Medulla oblongata (tissue), 1 donor: ENCODE measurements around the gene GNB1L.
"Not testable (repeated sequence)": the region's sequence is repeated elsewhere in the genome, so short reads cannot be mapped to it uniquely, and the experiment has no call there.

Experiments
- DNase-seq: peaks from one replicate; pipeline ENCODE4 v3.0.0-alpha.2; 2015; ENCODE audit errors: extremely low spot score

GNB1L gene

DNA sequence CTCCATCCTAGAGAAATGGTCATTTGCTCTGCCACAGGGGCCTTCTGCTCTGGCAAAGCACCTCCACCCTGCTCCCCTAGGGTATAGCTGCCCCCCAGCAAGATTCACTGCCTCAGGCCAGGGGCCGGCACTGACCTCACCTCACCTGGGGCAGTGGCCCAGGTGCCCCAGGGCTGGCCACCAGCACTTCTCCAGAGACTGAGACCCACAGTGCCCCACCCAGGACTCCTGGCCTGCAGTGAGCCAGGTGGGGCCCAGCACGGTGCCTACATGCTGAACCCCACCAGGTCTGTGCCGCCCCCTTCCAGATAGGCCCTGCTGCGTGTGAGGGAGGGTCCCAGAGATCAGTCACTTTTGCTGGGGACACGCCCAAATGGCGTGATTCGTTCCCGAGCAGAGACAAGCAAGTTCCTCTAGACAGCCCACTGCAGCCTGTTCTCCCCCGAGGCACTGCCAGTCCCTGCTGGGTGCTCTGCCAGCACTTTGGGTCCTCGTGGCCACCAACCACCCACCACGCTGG is 10.8 kb downstream of the GNB1L start:
- no peak for DNase-seq

DNA sequence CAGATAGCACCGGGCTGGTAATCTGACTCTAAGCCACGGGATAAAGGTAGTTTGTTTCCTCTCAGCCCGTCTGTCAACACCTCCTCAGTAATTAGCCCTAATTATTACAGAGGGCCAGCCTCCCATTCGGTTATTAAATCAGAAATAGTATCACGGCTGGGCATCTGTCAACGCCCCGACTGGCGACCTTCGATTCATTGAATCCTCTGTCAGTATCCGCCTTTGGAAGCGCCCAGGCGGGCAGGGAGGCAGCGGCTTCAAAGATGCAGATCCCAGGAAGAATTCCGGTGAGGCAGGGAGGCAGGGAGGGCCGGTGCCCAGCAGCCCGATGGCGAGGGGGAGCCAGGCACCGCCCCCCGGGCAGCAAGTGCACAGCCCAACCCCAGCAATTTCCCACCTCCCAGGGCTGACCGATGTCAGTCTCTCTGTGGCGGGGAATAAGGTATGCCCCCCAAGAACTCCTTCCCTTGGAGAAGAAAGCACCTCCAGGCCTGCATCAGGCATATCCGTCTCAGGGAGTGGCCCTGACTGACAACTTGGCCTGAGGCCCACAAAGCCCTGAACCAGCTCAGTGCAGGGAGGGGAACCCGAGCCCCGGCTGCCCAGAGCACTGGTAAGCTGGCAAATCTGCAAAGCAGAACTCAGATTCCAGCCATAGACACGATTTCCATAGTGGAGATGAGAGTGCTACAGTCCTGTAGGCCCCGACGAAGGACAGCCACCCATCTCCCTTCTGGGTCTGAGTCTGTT is 11.4 kb downstream of the GNB1L start:
- no peak for DNase-seq

DNA sequence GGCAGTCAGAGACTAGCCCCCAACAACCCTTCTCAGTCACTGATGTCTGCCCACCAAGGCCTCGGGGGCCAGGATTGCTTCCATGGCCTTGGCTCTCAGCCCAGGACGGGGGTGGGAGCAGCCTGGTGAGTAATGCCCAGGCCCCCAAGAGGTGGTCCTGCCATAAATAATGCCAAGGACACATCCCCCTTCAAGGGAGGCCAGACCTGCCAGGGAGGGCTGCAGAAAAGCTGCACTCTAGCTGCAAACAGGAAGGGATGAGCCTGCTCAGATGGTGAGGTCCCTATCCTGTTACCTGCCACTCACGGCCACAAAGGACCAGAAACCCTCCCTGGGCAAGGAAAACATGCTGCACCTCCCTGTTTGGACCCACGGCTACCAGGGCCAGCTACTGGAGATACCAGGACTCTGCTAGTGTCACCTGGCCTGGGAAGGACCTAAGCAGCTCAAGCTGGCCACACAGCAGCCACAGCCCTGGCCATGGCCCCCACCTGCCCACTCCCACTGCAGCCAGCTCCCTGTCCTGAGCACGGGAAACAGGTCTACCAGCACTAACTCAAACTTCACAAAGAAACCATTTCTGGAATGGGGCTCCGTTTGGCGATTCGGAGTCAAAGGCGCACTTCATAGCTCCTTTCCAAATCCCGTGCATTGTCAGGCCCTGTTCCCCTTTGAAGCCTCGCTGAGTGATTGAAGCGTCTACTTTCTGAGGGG is 12.1 kb downstream of the GNB1L start:
- no peak for DNase-seq

DNA sequence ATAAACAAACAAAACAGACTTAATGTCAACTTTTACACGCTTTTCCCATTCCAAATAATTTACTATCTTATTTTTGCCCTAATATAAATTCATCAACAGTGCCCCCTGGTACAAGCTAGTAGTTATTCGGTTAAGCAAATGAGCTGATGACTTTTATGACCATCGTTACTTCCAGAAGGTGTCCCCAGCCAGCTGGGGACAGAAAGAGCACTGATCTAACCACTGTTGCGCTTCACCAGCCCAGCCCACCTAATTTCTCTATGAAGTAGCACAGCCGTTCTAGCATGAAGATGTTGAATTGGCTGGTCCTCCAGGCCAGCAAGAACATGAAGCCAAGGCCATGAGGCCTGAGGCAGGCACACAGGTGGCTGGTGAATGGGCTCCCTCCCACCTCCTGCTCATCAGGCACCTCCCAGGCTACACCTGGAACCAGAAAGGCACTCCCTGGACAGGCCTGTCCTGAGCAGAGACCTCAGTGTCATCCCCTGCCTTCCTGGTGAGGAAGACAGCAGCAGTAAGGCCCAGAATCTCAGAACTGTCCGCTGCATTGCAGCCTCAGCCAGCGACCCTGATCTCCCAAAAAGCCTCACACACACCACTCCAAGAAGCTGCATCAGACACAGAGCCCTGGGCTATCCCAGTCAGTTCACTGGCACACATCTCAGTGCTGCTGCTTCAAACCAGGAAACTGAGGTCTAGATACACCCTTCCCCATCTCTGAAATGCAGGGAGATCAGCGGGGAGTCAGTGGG is 12.9 kb downstream of the GNB1L start:
- DNase-seq: no peak

DNA sequence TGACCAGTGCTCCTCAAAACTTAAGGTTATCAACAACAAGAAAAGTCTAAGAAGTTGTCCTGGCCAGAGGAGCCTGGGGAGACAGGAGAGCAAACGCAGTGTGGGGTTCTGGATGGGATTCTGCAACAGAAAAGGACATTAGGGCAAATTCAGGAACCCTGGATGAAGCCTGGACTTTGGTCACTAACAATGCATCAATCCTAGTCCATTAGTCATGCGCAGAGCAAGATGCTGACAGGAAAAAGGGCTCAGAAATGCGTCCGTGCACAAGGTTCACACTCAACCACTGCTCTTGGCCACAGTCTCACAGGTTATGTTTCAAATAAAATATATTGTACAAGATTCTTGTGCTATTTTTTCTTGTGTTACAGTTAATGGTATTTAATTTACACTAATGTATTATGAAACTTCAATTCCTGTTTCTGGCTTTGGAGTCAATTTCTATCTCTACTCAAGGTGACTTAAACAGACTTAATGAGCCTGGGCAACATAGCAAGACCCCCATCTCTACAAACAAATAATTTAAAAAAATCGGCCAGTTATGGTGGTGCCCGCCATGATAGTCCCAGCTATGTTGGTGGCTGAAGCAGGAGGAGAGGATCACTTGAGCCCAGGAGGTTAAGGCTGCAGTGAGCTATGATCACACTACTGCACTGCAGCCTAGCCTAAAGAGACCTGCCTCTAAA is 13.6 kb downstream of the GNB1L start:
- DNase-seq: no peak

DNA sequence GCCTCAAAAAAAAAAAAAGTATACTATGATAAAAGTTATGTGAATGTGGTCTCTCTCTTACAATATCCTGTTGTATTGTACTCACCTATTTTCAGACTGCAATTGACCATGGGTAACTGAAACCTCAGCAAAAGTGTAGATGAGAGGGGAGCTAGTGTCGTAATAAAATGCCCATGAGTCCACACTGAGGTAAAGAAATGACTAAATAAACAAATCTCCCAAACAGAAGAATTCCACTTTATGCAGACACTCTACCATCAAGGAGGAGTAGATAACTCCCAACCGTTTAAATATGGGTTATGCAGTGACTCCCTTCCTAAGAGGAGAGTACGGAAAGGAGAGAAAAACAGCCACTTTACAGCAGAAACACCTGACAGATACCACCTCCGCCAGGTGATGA is 14.6 kb downstream of the GNB1L start:
- DNase-seq: no peak

DNA sequence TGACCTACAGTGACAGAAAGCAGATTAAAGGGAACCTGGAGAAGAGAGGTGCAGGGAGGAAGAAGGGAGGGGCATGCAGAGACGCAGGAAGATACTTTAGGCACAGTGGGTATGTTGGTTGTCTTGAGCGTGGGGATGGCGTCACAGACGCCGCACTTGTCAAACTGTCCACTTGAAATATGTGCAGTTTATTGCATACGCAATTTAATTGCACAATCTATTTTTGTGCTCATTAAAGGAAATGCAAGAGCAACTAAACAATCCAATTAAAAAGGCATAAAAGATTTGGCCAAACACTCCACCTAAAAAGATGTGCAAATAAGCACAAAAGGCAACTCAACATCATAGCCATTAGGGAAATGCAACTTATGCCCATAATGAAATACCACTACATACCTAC is 16.8 kb downstream of the GNB1L start:
- DNase-seq: no peak

DNA sequence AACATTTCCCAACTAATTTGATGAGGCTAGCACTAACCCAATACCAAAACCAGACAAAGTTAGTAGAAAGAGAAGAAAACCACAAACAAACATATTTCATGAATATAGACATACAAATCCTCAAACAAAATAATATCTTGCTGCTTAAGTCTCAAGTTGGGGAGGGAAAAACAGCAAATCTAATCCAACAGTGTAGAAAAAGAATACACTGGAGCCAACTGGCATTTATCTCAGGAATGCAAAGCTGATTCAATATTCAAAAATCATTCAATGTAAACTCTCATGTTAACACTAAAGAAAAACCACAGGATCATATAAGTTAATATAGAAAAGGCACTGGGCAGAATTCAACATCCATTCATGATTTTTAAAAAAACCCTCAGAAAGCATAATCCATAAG is 18.2 kb downstream of the GNB1L start:
- DNase-seq: no peak

DNA sequence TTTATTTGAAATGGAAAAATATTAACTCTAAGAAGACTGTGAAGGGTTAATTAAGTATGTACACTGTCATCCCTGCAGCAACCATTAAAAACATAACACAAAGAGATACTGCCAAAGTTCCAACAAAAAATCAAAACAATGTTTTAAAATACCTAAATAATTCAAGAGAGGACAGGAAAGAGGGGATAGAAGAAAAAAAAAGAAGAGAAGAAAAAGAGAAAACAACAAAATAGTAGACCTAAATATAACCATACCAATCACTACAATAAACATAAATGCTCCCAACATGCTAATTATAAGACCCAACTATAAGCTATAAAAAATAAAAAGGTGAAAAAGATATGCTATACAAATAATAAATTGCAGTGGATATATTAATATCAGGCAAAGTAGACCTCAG is 20.1 kb downstream of the GNB1L start:
- DNase-seq: no peak

DNA sequence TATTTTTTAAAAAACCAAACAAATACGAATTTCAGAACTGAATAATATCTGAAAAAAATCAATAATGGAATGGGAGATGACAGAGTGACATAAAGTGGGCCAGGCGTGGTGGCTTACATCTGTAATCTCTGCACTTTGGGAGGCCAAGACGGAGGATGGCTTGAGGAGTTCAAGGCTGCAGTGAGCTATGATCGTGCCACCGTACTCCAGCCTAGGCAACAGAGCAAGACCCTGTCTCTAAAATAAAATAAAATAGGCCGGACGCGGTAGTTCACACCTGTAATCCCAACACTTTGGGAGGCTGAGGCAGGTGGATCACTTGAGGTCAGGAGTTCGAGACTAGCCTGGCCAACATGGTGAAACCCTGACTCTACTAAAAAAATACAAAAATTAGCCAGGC is 21.3 kb downstream of the GNB1L start:
- DNase-seq: not testable (repeated sequence)

DNA sequence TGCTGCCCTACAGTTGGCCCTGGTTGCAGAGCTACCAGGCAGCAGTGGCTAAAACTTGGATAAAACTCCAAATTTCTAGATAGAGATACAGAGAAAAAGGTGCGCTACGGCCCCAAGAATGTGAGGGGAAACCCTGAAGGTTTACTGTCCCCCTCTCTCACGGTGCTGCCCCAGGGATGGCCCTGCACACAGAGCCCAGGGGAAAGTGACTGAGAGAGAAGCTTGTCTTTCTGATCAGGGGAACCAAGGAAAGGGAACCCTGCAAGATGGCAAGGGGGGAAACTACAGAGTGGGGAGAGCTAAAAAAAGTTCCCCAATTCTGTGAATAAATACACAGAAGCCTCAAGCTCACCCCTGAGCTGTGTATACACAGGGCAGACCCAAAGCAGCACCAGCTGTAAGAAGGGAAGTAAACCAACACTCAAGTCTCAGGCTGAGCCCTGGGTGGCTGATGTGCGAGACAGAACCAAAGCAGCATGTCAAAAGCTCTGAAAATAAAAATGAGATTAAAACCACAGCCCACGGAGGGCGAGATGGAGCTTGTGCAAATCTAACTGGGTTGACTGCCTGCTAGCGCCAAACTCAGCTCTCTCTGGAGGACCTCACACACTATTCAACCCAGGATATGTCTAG is 22.1 kb downstream of the GNB1L start:
- DNase-seq: no peak

DNA sequence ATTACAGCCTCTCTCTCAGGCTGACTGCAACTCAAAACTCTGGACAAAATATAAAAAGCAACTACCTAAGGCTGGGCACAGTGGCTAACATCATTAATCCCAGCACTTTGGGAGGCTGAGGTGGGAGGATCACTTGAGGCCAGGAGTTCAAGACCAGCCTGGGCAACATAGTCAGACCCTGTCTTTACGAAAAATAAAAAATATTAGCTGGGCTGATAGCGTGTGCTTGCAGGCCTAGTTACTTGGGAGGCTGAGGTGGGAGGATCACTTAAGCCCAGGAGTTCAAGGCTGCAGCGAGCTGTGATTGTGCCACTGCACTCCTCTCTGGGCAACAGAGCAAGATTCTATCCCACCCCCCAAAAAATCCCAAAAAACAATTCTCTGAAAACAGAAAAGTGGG is 22.7 kb downstream of the GNB1L start:
- DNase-seq: not testable (repeated sequence)

DNA sequence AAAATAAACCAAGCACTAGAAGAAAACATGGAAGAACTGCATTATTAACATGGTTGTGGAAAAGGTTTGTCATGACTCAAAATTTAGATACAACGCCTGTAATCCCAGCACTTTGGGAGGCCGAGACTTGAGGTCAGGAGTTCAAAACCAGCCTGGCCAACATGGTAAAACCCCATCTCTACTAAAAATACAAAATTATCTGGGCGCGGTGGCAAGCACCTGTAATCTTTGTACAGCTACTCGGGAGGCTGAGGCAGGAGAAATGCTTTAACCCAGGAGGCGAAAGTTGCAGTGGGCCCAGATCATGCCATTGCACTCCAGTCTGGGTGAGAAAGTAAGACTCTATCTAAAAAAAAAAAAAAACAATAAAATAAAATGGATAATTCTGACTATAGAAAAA is 23.7 kb downstream of the GNB1L start:
- DNase-seq: no peak

DNA sequence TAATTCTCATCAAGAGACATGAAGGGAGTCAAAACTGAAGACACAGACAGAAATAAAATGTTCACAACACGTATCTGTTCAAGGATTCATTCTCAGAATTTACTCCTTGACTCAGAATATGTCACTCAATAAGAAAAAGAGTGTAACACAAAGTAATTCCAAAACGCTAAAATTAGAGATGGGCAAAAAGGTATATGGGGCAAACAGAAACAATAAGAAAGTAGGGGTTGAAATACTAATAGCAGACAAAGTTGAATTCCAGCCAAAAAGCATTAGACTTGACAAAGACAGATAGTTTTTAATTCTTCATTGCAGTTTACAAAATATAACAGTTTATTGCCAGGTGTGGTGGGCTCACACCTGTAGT is 26.7 kb downstream of the GNB1L start:
- no peak for DNase-seq

DNA sequence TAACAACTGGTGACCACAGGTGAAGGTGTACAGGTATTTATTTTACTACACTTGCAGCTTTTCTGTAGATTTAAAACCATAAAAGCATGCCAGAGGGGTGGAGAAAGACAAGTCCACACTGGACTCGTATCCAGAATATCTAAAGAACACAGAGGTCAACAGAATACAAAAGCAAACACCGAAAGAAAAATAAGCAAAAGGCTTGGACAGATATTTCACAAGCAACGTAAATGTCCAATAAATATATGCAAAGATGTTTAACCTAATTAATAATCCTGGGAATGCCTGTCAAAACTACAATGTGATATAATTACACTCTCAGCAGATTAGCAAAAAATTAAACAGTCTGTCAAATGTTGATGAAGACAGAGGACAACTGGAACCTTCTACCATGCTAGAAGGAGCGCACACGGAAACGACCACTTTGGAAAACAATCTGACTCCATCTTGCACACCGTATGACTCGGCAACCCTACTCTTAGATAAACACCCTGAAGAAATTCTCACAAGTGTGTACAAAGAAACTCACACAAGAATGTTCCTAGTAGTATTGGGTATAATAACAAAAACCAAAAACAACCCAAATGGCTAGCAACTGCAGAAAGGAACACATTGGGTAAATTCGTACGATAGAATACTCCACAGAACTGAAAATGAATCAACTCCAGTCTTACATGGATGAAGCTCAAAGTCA is 27.2 kb downstream of the GNB1L start:
- no peak for DNase-seq

DNA sequence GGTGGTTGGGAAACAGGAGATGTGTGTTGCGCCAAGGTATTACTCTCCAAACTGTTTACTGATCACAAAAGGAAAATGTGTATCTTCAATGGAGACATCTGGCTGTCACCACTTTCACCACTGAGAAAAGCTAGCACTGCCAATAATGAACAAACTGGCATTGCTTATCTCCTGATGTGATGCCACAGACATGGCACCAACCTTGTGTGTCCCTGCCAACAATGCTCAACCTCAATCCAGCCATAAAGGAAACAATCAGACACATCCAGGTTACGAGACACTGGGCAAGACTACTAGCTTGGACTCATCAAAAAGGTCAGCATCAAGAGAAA is 28.1 kb downstream of the GNB1L start:
- no peak for DNase-seq

DNA sequence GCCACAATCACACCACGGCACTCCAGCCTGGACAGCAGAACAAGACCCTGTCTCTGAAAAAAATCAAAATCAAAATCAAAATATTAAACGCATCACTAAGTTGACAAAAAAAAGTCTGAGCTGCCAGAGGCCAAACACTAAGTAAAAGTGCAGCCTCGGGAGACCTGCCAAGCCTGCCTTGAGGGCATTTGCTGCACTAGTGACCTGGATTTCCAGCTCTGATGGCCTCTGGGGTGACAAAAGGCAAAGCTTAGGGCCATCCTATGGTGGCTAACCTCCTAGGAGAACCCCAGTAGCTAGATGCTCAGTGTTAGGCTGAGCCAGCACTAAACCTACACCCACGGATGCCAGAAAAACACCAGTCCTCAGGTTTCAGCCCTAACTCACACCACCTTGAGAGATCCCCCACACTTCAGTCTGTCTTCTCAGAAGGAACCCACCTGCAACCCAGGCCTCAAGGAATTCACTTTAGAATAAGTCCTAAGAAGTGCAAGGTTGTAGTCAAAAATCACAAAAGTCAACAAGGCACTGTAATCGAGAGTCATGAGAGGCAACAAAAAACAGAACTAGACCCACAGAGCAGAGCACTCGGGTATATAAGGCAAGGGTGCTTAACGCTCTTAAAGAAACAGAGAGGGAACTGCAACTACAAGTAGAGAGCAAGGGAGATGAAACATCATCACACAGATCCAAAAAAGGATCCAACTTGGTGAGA is 28.6 kb downstream of the GNB1L start:
- no peak for DNase-seq

DNA sequence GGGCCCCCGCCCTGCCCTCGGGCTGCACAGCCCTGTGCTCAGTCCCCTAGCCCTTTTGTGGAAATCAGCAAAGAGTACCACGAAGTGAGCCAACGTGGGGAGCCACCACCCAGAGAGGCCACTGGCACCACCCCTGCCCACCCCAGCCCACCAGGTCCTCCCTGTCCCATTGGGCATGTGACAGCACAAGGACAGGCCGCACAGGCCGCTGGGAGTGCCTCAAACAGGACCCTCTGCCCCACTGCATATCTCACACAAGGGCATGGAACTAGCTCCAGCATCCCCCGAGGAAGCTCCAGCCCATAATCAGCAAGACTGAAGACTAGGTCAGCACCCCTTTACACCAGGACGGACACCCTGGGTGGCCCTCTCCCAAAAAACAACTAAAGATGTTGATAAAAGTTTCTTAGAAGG is 29.7 kb downstream of the GNB1L start:
- no peak for DNase-seq

DNA sequence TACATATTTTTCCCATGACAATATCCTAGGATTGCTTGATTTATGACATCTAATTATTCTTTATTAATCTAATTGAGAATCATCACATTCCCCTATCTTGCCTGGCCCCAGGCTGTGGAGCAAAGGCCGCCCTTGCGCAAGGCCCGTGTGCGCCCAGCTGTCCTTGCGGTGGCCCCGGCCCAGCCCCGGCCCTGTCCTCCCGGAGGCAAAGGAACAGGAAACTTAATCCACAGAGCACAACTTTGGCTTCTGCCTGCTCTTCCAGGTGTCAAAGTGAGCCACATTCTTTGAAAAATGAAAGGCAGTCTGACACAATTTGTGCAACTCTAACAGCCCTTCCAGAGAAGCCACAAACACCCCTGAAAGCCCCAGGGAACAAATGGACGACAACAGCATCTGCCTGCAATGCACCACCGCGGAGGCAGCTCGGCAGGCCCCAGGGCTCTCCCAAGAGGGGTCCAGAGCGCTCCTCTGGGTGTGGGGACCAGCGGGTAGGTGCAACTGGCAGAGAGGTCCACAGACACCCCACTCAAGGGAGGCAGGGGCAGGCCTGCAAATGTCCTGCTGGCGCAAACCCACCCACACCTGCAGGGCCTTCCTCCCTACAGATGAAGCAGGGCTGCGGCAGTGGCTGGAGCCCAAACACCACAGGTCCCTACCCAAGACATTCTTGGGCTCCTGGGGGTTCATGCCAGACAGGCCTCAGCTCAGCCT is 30.3 kb downstream of the GNB1L start:
- no peak for DNase-seq

DNA sequence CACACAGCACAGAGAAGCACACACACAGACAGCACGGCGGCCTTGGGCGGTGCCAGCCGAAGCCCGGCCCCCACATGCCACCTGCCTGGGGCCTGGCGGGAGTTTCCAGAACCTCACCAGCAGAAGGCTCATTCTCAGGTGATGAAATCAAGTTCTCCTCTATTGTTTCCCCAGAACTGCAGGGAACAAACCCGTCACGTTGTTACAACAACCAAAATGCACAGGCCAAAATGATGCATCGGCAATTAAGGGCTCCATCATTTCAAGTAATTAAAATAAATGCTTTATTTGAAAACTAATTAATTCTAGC is 30.8 kb downstream of the GNB1L start:
- DNase-seq: no peak
